ENCODE data around the gene CARNS1.

DNA sequence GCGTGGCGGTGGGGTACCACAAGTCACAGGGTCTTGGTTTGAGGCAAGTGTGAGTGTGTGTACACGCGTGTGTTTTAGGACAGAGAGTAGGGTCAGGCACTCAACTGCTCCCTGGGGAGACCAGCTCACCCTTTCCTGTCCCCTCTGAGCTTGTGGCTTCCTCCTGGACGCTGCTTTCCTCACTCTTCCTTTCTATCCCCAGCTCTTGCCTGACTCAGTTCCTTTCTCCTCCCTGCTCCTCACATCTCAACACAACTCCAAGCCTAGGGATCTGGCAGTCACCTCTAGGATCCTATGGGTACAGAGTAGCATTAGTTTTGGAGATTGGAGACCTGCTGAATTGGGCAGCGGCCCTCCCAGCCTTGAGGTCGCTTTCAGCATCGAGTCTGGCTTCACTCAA is 46.2 kb upstream of the CARNS1 start:
- TF ChIP-seq ARNTL (CRISPR knock-in tag; IDR thresholded peaks at IDR 0.05; ENCODE audit: borderline replicate concordance, low read depth) (no peak), ESRRG (CRISPR knock-in tag; IDR thresholded peaks at IDR 0.05) (no peak), PATZ1 (CRISPR knock-in tag; IDR thresholded peaks at IDR 0.05; ENCODE audit: borderline replicate concordance) (no peak), ZC3H10 (CRISPR knock-in tag; IDR thresholded peaks at IDR 0.05) (no peak), BACH2 (CRISPR knock-in tag; IDR thresholded peaks at IDR 0.05; ENCODE audit: borderline replicate concordance) (no peak), ZFP30 (CRISPR knock-in tag; IDR thresholded peaks at IDR 0.05) (no peak), CSDC2 (CRISPR knock-in tag; IDR thresholded peaks at IDR 0.05) (no peak), ZNF8 (CRISPR knock-in tag; IDR thresholded peaks at IDR 0.05) (no peak), RARB (CRISPR knock-in tag; IDR thresholded peaks at IDR 0.05) (no peak), ZFP3 (CRISPR knock-in tag; IDR thresholded peaks at IDR 0.05) (no peak), ISL1 (CRISPR knock-in tag; IDR thresholded peaks at IDR 0.05) (no peak)
- TF ChIP-seq, protein P1, sequence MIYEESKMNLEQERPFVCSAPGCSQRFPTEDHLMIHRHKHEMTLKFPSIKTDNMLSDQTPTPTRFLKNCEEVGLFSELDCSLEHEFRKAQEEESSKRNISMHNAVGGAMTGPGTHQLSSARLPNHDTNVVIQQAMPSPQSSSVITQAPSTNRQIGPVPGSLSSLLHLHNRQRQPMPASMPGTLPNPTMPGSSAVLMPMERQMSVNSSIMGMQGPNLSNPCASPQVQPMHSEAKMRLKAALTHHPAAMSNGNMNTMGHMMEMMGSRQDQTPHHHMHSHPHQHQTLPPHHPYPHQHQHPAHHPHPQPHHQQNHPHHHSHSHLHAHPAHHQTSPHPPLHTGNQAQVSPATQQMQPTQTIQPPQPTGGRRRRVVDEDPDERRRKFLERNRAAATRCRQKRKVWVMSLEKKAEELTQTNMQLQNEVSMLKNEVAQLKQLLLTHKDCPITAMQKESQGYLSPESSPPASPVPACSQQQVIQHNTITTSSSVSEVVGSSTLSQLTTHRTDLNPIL (CRISPR knock-in tag; IDR thresholded peaks at IDR 0.05; ENCODE audit: low read depth) = no peak
- TF ChIP-seq, protein P2, sequence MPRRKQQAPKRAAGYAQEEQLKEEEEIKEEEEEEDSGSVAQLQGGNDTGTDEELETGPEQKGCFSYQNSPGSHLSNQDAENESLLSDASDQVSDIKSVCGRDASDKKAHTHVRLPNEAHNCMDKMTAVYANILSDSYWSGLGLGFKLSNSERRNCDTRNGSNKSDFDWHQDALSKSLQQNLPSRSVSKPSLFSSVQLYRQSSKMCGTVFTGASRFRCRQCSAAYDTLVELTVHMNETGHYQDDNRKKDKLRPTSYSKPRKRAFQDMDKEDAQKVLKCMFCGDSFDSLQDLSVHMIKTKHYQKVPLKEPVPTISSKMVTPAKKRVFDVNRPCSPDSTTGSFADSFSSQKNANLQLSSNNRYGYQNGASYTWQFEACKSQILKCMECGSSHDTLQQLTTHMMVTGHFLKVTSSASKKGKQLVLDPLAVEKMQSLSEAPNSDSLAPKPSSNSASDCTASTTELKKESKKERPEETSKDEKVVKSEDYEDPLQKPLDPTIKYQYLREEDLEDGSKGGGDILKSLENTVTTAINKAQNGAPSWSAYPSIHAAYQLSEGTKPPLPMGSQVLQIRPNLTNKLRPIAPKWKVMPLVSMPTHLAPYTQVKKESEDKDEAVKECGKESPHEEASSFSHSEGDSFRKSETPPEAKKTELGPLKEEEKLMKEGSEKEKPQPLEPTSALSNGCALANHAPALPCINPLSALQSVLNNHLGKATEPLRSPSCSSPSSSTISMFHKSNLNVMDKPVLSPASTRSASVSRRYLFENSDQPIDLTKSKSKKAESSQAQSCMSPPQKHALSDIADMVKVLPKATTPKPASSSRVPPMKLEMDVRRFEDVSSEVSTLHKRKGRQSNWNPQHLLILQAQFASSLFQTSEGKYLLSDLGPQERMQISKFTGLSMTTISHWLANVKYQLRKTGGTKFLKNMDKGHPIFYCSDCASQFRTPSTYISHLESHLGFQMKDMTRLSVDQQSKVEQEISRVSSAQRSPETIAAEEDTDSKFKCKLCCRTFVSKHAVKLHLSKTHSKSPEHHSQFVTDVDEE (CRISPR knock-in tag; IDR thresholded peaks at IDR 0.05) = no peak

All from SK-N-SH treated with all-trans-retinoic acid at 6 μM for 48 hours (cell line).